ENCODE measurements around the gene FARP1.

FARP1 gene

DNA sequence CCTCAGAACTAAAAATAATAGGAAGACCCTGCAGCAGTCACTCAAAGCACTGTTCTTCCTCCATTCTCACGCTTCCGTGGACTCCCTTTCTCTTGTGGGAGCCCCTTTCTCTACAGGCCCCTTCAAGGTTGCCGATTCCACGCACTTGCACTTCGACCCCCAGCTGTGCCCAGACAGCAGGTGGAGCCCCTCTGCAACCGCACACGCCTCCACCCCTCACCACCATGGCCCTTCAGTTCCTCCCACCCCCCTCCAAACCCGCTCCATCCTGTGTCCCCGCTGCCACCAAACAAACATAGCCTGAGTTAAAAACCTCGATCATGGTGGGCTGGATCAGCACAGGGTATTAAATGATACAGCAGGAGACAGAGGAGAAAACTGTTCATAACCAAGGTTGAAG is 331.4 kb downstream of the FARP1 start:
- H2AFZ ChIP-seq (ENCODE audit: low read length, unreplicated experiment): no peak overlapping the region
- H3K4me3 ChIP-seq (ENCODE audit: low read depth, low read length): no peak overlapping the region
- no peak overlapping the region for H3K27ac ChIP-seq (ENCODE audit: low read depth, low read length)
- no peaks in the 10 kb centered on the region for H3K27me3 ChIP-seq (ENCODE audit: insufficient read depth, low read length)
- H3K36me3 ChIP-seq (ENCODE audit: insufficient read depth, low read length): peaks cover 18% of the 10 kb centered on the region
- peaks cover 28% of the 10 kb centered on the region for H3K4me1 ChIP-seq (ENCODE audit: control insufficient read depth, insufficient read depth, low read length, unreplicated experiment)
- H3K79me2 ChIP-seq (ENCODE audit: control insufficient read depth, insufficient read depth, low read length, unreplicated experiment): peaks cover 35% of the 10 kb centered on the region

DNA sequence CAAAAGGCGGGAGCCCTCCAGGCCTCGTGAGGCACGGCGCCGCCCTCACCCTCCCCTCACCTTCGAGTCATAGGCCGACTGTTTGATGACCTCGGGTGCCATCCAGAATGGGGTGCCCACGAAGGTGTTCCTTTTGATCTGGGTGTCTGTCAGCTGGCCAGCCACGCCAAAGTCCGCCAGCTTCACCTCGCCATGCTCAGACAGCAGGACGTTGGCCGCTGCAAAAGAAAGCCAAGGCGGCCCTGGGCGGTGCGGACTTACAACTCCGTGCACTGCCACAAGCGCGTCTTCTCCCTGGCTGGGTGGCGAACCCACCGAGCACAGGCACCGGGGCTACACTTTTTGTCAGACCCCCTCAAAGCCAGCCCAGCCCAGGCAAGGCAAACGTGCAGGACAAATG is 331.9 kb downstream of the FARP1 start:
- Histone ChIP-seq H3K27me3 (ENCODE audit: insufficient read depth, low read length) (no peaks in the 10 kb centered on the region), H3K4me3 (ENCODE audit: low read depth, low read length) (no peak overlapping the region), H2AFZ (ENCODE audit: low read length, unreplicated experiment) (no peak overlapping the region), H3K27ac (ENCODE audit: low read depth, low read length) (peak overlapping the region; percentile 93; the same call in 1 of the 2 replicates), H3K36me3 (ENCODE audit: insufficient read depth, low read length) (peaks cover 18% of the 10 kb centered on the region), H3K79me2 (ENCODE audit: control insufficient read depth, insufficient read depth, low read length, unreplicated experiment) (peaks cover 38% of the 10 kb centered on the region), H3K4me1 (ENCODE audit: control insufficient read depth, insufficient read depth, low read length, unreplicated experiment) (peaks cover 31% of the 10 kb centered on the region)

DNA sequence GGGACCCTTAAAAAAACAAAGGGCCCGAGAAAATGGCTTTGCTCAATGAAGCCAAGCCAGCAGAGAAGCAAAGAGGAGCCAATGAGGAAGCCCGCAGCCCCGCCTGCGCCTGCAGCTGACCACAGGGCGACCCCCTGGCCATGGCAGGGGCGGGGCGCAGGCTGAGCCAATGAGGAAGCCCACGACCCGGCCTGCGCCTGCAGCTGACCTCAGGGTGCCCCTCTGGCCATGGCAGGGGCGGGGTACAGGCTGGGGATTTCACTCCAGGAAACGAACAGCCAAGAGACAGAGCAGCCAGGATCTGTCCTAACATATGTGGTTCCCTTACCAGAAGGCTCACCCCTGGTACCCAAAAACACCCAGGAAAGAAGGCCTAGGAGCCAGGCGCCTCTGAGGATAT is 332.6 kb downstream of the FARP1 start:
- H2AFZ ChIP-seq (ENCODE audit: low read length, unreplicated experiment): no peak overlapping the region
- peaks cover 41% of the 10 kb centered on the region for H3K79me2 ChIP-seq (ENCODE audit: control insufficient read depth, insufficient read depth, low read length, unreplicated experiment)
- H3K4me1 ChIP-seq (ENCODE audit: control insufficient read depth, insufficient read depth, low read length, unreplicated experiment): peaks cover 32% of the 10 kb centered on the region
- peak overlapping the region; percentile 93 for H3K27ac ChIP-seq (ENCODE audit: low read depth, low read length)
- H3K36me3 ChIP-seq (ENCODE audit: insufficient read depth, low read length): peaks cover 18% of the 10 kb centered on the region
- H3K4me3 ChIP-seq (ENCODE audit: low read depth, low read length): no peak overlapping the region
- H3K27me3 ChIP-seq (ENCODE audit: insufficient read depth, low read length): no peaks in the 10 kb centered on the region

- H3K79me2 ChIP-seq (ENCODE audit: control insufficient read depth, insufficient read depth, low read length, unreplicated experiment): peaks cover 46% of the 10 kb centered on the region
Measured at GRCh38 chr13:98476106-98476505, 333.2 kb downstream of the FARP1 start.

DNA sequence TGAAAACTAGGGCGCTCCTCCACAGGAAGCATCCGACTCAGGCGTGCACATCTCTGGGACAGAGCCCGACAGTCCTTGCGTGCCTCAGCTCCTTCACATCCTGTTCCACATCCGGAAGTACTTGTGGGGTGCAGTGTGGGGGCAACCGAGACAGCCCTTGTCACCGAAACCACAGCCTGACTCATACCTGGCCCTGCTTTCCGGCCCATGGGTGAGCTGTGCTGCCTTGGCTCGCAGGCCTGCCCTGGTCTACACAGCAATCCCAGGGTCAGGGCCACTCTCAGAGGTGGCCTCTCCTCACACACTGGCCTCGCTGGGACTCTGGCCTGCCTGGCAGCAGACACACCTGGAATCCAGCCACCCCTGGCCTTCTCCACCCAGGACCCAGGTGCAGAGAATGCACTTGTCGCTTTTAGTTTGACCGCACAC is 333.7 kb downstream of the FARP1 start:
- peaks cover 46% of the 10 kb centered on the region for H3K79me2 ChIP-seq (ENCODE audit: control insufficient read depth, insufficient read depth, low read length, unreplicated experiment)
- no peaks in the 10 kb centered on the region for H3K27me3 ChIP-seq (ENCODE audit: insufficient read depth, low read length)
- H3K4me1 ChIP-seq (ENCODE audit: control insufficient read depth, insufficient read depth, low read length, unreplicated experiment): peaks cover 32% of the 10 kb centered on the region
- H3K36me3 ChIP-seq (ENCODE audit: insufficient read depth, low read length): peaks cover 18% of the 10 kb centered on the region
- peak overlapping the region; percentile 32 for H3K4me3 ChIP-seq (ENCODE audit: low read depth, low read length)
- H2AFZ ChIP-seq (ENCODE audit: low read length, unreplicated experiment): no peak overlapping the region
- H3K27ac ChIP-seq (ENCODE audit: low read depth, low read length): peak overlapping the region; percentile 93

More at GRCh38 chr13:98476106-98476505, 333.2 kb downstream of the FARP1 start:
- H3K4me3 ChIP-seq (ENCODE audit: low read depth, low read length): peak overlapping the region; percentile 32
- peaks cover 18% of the 10 kb centered on the region for H3K36me3 ChIP-seq (ENCODE audit: insufficient read depth, low read length)
- no peak overlapping the region for H2AFZ ChIP-seq (ENCODE audit: low read length, unreplicated experiment)
- peaks cover 32% of the 10 kb centered on the region for H3K4me1 ChIP-seq (ENCODE audit: control insufficient read depth, insufficient read depth, low read length, unreplicated experiment)
- peak overlapping the region; percentile 93 for H3K27ac ChIP-seq (ENCODE audit: low read depth, low read length)
- no peaks in the 10 kb centered on the region for H3K27me3 ChIP-seq (ENCODE audit: insufficient read depth, low read length)

GRCh38 chr13:98478189-98479129 is 335.6 kb downstream of the FARP1 start:
- no peak overlapping the region for H2AFZ ChIP-seq (ENCODE audit: low read length, unreplicated experiment)

DNA sequence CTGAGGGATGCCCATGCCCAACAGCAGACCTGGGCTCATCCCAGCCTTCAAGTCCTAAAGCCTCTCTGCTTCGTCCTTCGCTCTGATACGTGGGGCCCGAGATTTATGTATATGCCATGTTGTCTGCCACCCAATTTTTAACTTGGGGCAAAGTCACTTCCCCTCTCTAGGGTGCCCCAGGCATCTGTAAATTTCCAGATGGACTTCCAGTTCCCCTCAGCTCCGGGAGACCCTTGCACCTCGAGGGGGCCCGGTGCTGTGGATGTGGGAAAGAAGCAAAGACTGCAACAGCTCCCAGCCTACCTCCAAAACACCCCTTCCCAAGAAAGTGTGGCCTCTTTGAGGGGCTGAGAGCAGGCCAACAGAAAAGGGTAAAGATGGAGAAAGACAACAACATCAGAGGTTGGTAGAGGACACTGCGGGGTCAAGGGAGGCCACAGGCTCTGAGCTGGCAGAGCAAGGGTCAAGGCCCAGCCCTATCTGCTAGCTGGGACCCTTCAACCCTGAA is 336.7 kb downstream of the FARP1 start:
- H2AFZ ChIP-seq (ENCODE audit: low read length, unreplicated experiment): no peak overlapping the region
- H3K4me1 ChIP-seq (ENCODE audit: control insufficient read depth, insufficient read depth, low read length, unreplicated experiment): peaks cover 58% of the 10 kb centered on the region
- H3K27me3 ChIP-seq (ENCODE audit: insufficient read depth, low read length): no peaks in the 10 kb centered on the region
- H3K27ac ChIP-seq (ENCODE audit: low read depth, low read length): no peak overlapping the region
- no peaks in the 10 kb centered on the region for H3K36me3 ChIP-seq (ENCODE audit: insufficient read depth, low read length)
- no peak overlapping the region for H3K4me3 ChIP-seq (ENCODE audit: low read depth, low read length)
- peaks cover 73% of the 10 kb centered on the region for H3K79me2 ChIP-seq (ENCODE audit: control insufficient read depth, insufficient read depth, low read length, unreplicated experiment)

More at GRCh38 chr13:98478189-98479129, 335.6 kb downstream of the FARP1 start:
- H3K27me3 ChIP-seq (ENCODE audit: insufficient read depth, low read length): no peaks in the 10 kb centered on the region
- H3K79me2 ChIP-seq (ENCODE audit: control insufficient read depth, insufficient read depth, low read length, unreplicated experiment): peaks cover 63% of the 10 kb centered on the region
- H3K4me3 ChIP-seq (ENCODE audit: low read depth, low read length): no peak overlapping the region
- peaks cover 47% of the 10 kb centered on the region for H3K4me1 ChIP-seq (ENCODE audit: control insufficient read depth, insufficient read depth, low read length, unreplicated experiment)
- H3K27ac ChIP-seq (ENCODE audit: low read depth, low read length): peak overlapping the region; percentile 54; the same call in 1 of the 2 replicates
- H3K36me3 ChIP-seq (ENCODE audit: insufficient read depth, low read length): peaks cover 9% of the 10 kb centered on the region

GRCh38 chr13:98480915-98481877 is 338.3 kb downstream of the FARP1 start:
- Histone ChIP-seq H3K36me3 (ENCODE audit: insufficient read depth, low read length) (no peaks in the 10 kb centered on the region), H3K27ac (ENCODE audit: low read depth, low read length) (peak overlapping the region; percentile 5; the same call in 1 of the 2 replicates), H2AFZ (ENCODE audit: low read length, unreplicated experiment) (no peak overlapping the region), H3K4me1 (ENCODE audit: control insufficient read depth, insufficient read depth, low read length, unreplicated experiment) (peaks cover 61% of the 10 kb centered on the region), H3K27me3 (ENCODE audit: insufficient read depth, low read length) (no peaks in the 10 kb centered on the region), H3K4me3 (ENCODE audit: low read depth, low read length) (no peak overlapping the region), H3K79me2 (ENCODE audit: control insufficient read depth, insufficient read depth, low read length, unreplicated experiment) (peaks cover 65% of the 10 kb centered on the region)

DNA sequence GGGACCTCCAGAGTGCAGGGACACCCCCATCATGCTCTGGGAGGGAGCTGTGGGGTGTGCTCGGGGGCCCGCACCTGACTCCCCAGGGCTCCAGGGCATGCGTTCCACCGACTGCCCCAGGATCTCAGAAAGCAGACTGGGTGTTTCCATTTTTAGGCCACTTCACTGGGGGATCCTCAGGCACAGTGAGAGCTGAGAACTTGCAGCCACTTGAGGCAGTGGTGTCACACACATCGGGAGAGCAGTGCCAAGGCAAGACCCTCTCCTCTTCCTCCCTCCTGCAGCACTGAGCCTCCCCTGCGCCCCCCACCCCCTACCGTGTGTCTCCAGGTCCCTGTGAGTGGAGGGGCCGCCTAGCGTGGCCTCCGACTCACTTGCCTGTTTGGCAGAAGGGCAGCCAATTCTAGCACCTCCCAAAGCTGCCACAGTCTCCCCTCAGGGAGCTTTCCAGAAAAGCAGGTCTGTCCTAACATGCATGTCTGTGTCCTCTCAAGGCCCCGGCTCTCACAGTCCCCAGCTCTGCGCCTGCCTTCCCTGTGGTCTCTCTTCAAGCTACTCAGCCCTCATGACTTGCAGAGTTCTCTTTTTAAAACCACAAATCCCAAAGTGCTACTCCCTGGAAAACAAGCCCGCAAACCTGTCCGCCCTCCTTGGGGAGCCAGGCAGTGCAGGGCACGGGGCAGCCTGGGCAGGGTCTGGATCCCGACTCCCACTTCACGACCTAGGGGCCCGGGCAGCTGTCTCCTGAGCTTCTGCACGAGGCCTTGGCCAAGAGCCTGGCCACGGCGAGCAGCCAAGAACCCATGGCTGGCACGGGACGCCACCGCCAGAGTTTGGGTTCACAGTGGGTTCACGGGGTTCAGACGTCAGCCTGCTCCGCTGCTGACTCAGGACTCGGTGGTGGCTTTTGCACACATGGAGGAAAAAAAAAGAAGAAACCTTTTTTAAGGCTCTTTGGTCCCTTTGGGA is 339.9 kb downstream of the FARP1 start:
- no peaks in the 10 kb centered on the region for H3K27me3 ChIP-seq (ENCODE audit: insufficient read depth, low read length)

More for the DNA sequence above, 339.9 kb downstream of the FARP1 start:
- H2AFZ ChIP-seq (ENCODE audit: low read length, unreplicated experiment): no peak overlapping the region
- peaks cover 48% of the 10 kb centered on the region for H3K4me1 ChIP-seq (ENCODE audit: control insufficient read depth, insufficient read depth, low read length, unreplicated experiment)
- H3K79me2 ChIP-seq (ENCODE audit: control insufficient read depth, insufficient read depth, low read length, unreplicated experiment): peaks cover 75% of the 10 kb centered on the region
- H3K4me3 ChIP-seq (ENCODE audit: low read depth, low read length): 0 out of 2 replicates have a peak overlapping the region, but pooled peaks have one; percentile 56
- no peaks in the 10 kb centered on the region for H3K36me3 ChIP-seq (ENCODE audit: insufficient read depth, low read length)
- peak overlapping the region; percentile 98 for H3K27ac ChIP-seq (ENCODE audit: low read depth, low read length)

All from ACC112 (cell line).